B cell (primary cell): Measurements from ENCODE around the gene EIPR1. TPM values are rescaled to one million over a fixed set of nuclear protein-coding genes. Genes with fewer than 3 reads are reported as not detected.

Experiments
- ATAC-seq: fragments of 200-7000 bp; cut with Tn5 transposase; one replicate; pipeline ENCODE4 v1.10.0; 2021; ENCODE audit warnings: low read depth, mild to moderate bottlenecking, moderate number of reproducible peaks, moderate library complexity
- CTCF ChIA-PET: fragments of 350-600 bp; sonication (Branson Sonifier 250); formaldehyde crosslinking; loops from one replicate; lab custom pipeline; 2021; ENCODE audit warnings: antibody characterized with exemption, inconsistent platforms; lab: Charles Lee
- POLR2A ChIA-PET: fragments of 350-600 bp; sonication (Branson Sonifier 250); formaldehyde crosslinking; loops from one replicate; lab custom pipeline; 2021; ENCODE audit warnings: antibody characterized with exemption; lab: Charles Lee
- DNase-seq: peaks from one replicate; pipeline ENCODE4 v3.0.0; 2013
- H2AFZ ChIP-seq: 2 replicates; pipeline ENCODE4 v1.6.1; 2012; ENCODE audit warnings: mild to moderate bottlenecking, low read depth, low read length; ENCODE audit not compliant: insufficient read depth, poor library complexity, severe bottlenecking
- H3K27ac ChIP-seq, 2 donors: 1 replicate in 1 of 2; 2 replicates in 1 of 2; pipeline ENCODE4 v1.5.1; 2012 to 2013; ENCODE audit warnings: low read length in 2 of 2, mild to moderate bottlenecking in 2 of 2, moderate library complexity in 1 of 2
- H3K27me3 ChIP-seq, 4 experiments: fragments of 200-600 bp in 1 of 4; sonication (generic) in 1 of 4; replicated peaks in 1 of 4; 1 replicate in 2 of 4; 2 replicates in 2 of 4; pipeline versions ENCODE4 v1.6.1 to v1.7.0; 2013 to 2016; ENCODE audit warnings: low read length in 3 of 4, mild to moderate bottlenecking in 2 of 4, mixed read lengths in 1 of 4, moderate library complexity in 1 of 4; ENCODE audit not compliant: insufficient read depth in 4 of 4, control insufficient read depth in 3 of 4; ENCODE audit errors: control extremely low read depth in 1 of 4
- H3K36me3 ChIP-seq, 2 experiments: replicated peaks in 1 of 2; 1 replicate in 1 of 2; 2 replicates in 1 of 2; pipeline versions ENCODE4 v1.6.1 to v1.7.1; 2013; ENCODE audit warnings: low read length in 1 of 2; ENCODE audit not compliant: insufficient read depth in 2 of 2, control insufficient read depth in 1 of 2; ENCODE audit errors: control extremely low read depth in 1 of 2, extremely low read depth in 1 of 2
- H3K4me1 ChIP-seq, 2 donors: fragments of 200-600 bp in 1 of 2; sonication (generic) in 1 of 2; 1 replicate in 1 of 2; 2 replicates in 1 of 2; pipeline versions ENCODE4 v1.5.1 to v1.6.1; 2013 to 2017; ENCODE audit warnings: low read length in 2 of 2; ENCODE audit not compliant: control insufficient read depth in 2 of 2, insufficient read depth in 2 of 2
- H3K4me2 ChIP-seq: replicated peaks from 2 replicates; pipeline ENCODE3; 2012; ENCODE audit warnings: mild to moderate bottlenecking, low read depth, low read length; ENCODE audit not compliant: poor library complexity, severe bottlenecking
- H3K4me3 ChIP-seq, 5 experiments: fragments of 200-600 bp in 1 of 5; sonication (generic) in 1 of 5; 1 replicate in 3 of 5; 2 replicates in 2 of 5; pipeline versions ENCODE4 v1.5.1 to v1.7.0; 2011 to 2016; ENCODE audit warnings: low read length in 4 of 5, mild to moderate bottlenecking in 4 of 5, low read depth in 2 of 5, control low read depth in 1 of 5, moderate library complexity in 1 of 5; ENCODE audit not compliant: insufficient read depth in 1 of 5; ENCODE audit errors: control extremely low read depth in 1 of 5, extremely low read depth in 1 of 5
- H3K79me2 ChIP-seq: fragments of 200-600 bp; sonication (generic); one replicate; pipeline ENCODE4 v1.6.0; 2016; ENCODE audit warnings: low read length; ENCODE audit not compliant: control insufficient read depth, insufficient read depth
- H3K9ac ChIP-seq: fragments of 200-600 bp; sonication (generic); 2 replicates; pipeline ENCODE4 v1.6.1; 2017; ENCODE audit warnings: mild to moderate bottlenecking, low read length, moderate library complexity
- H3K9me3 ChIP-seq, 3 donors: one replicate each; pipeline versions ENCODE4 v1.6.1 to v1.7.1; 2013; ENCODE audit warnings: low read length in 2 of 3; ENCODE audit not compliant: control insufficient read depth in 2 of 3, insufficient read depth in 1 of 3; ENCODE audit errors: control extremely low read depth in 1 of 3
- H4K20me1 ChIP-seq: 2 replicates; pipeline ENCODE4 v1.6.0; 2012; ENCODE audit warnings: mild to moderate bottlenecking, low read length; ENCODE audit not compliant: insufficient read depth, control insufficient read depth, poor library complexity, severe bottlenecking
- H3K27ac Mint-ChIP-seq: one replicate; pipeline ENCODE4 v1.8.0; 2021; ENCODE audit warnings: mixed read lengths
- H3K27me3 Mint-ChIP-seq: one replicate; pipeline ENCODE4 v1.8.0; 2021; ENCODE audit warnings: mixed read lengths
- H3K4me1 Mint-ChIP-seq: one replicate; pipeline ENCODE4 v1.8.0; 2021; ENCODE audit warnings: mixed read lengths
- H3K4me3 Mint-ChIP-seq: one replicate; pipeline ENCODE4 v1.8.0; 2021; ENCODE audit warnings: mixed read lengths
- H3K9me3 Mint-ChIP-seq: one replicate; pipeline ENCODE4 v1.8.0; 2022; ENCODE audit warnings: mixed read lengths; ENCODE audit not compliant: insufficient read depth
- EZH2 ChIP-seq: IDR thresholded peaks from 2 replicates; pipeline ENCODE4 v1.6.1; 2012; ENCODE audit warnings: borderline replicate concordance, low read depth, mild to moderate bottlenecking, moderate library complexity, low read length; ENCODE audit not compliant: insufficient read depth, poor library complexity, severe bottlenecking
- WGBS: methylation state at CpG from one replicate; pipeline ENCODE4 v1.1.5; 2013; ENCODE audit warnings: missing lambda C conversion rate; ENCODE audit not compliant: insufficient coverage; 5-methylcytosine and 5-hydroxymethylcytosine counted together
- intact Hi-C: fragments of 100-400 bp; cut with micrococcal nuclease; formaldehyde crosslinking; loops from one replicate; pipeline ENCODE4 v1.10.0; 2022
- polyA plus RNA-seq: library from polyadenylated mRNA; depleted of rRNA; stranded (reverse); fragments of >200 nt; gene quantifications from 2 replicates; pipeline ENCODE4 v1.2.3, GENCODE V29; 2012
- total RNA-seq, 2 donors: library from RNA; stranded (reverse); fragments of 120-200 nt in 1 of 2; gene quantifications; 1 replicate in 1 of 2; 2 replicates in 1 of 2; pipeline versions ENCODE4 v1.2.3 to v1.2.4, GENCODE V29; 2013 to 2022
- TF ChIP-seq, protein P1 (sequence below): fragments of 200-600 bp; IDR thresholded peaks from one replicate; pipeline ENCODE4 v1.8.0; 2022; ENCODE audit warnings: antibody characterized with exemption, mild to moderate bottlenecking

Gene EIPR1
- total and polyA plus RNA-seq, 2 donors (not counting 1 experiment from before 2014, with no cell fraction given): 31.8 to 37.0 TPM

DNA sequence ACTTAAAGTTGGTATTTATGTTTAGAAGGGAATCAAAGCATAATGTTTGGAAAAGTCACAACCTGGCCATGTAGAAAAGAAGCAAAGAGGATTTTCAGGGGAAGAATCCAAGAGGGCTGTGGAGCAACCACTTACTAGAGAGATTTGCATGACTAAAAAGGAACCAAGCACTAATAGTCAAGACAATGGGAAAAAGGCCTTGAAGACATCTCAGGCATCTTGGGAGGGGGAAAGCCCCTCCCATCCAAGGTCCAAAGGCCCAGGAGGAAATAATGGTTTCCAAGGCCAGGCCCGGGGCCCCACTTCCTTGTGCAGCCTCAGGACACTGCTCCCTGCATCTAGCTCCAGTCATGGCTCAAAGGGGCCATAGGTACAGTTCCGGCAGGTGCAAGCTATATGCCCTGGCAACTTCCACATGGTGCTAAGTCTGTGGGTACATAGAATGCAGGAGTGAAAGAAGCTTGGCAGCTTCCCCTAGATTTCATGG, 128.1 kb downstream of the EIPR1 start:
- WGBS: 94% methylated on average over 2 of the region's 2 CpGs
- H3K27me3 Mint-ChIP-seq: no peaks in the 10 kb centered on the region
- H3K36me3 ChIP-seq: peaks cover 5 to 7% of the 10 kb centered on the region in 2 experiments
- H3K9ac ChIP-seq: no peak overlapping the region
- H3K9me3 ChIP-seq: peaks cover 4 to 23% (median 15%) of the 10 kb centered on the region in 3 donors
- peaks cover 20% of the 10 kb centered on the region for H3K4me1 Mint-ChIP-seq
- DNase-seq (no peak), ATAC-seq (no peak)
- no peaks in the 10 kb centered on the region for H3K27me3 ChIP-seq
- H3K4me2 ChIP-seq: no peak overlapping the region
- H3K4me1 ChIP-seq: peaks cover 20 to 21% of the 10 kb centered on the region in 2 donors
- H3K79me2 ChIP-seq: peaks cover 17% of the 10 kb centered on the region
- no peak overlapping the region for H3K27ac ChIP-seq
- H3K27ac Mint-ChIP-seq: no peak overlapping the region
- intact Hi-C loops: no loop called here
- no peak overlapping the region for H2AFZ ChIP-seq
- H3K9me3 Mint-ChIP-seq: peaks cover 9% of the 10 kb centered on the region
- CTCF ChIA-PET: interaction anchor here (1.5 kb wide), 1 partner anchor 54 kb away, joined by 3 read pairs; no protein-coding TSS in a partner anchor
- H3K4me3 ChIP-seq: no peak overlapping the region
- H3K4me3 Mint-ChIP-seq: no peak overlapping the region
- no peaks in the 10 kb centered on the region for H4K20me1 ChIP-seq
- TF ChIP-seq EZH2: no peak
- TF ChIP-seq, protein P1, sequence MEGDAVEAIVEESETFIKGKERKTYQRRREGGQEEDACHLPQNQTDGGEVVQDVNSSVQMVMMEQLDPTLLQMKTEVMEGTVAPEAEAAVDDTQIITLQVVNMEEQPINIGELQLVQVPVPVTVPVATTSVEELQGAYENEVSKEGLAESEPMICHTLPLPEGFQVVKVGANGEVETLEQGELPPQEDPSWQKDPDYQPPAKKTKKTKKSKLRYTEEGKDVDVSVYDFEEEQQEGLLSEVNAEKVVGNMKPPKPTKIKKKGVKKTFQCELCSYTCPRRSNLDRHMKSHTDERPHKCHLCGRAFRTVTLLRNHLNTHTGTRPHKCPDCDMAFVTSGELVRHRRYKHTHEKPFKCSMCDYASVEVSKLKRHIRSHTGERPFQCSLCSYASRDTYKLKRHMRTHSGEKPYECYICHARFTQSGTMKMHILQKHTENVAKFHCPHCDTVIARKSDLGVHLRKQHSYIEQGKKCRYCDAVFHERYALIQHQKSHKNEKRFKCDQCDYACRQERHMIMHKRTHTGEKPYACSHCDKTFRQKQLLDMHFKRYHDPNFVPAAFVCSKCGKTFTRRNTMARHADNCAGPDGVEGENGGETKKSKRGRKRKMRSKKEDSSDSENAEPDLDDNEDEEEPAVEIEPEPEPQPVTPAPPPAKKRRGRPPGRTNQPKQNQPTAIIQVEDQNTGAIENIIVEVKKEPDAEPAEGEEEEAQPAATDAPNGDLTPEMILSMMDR: no peak
- POLR2A ChIA-PET: no interaction called here

DNA sequence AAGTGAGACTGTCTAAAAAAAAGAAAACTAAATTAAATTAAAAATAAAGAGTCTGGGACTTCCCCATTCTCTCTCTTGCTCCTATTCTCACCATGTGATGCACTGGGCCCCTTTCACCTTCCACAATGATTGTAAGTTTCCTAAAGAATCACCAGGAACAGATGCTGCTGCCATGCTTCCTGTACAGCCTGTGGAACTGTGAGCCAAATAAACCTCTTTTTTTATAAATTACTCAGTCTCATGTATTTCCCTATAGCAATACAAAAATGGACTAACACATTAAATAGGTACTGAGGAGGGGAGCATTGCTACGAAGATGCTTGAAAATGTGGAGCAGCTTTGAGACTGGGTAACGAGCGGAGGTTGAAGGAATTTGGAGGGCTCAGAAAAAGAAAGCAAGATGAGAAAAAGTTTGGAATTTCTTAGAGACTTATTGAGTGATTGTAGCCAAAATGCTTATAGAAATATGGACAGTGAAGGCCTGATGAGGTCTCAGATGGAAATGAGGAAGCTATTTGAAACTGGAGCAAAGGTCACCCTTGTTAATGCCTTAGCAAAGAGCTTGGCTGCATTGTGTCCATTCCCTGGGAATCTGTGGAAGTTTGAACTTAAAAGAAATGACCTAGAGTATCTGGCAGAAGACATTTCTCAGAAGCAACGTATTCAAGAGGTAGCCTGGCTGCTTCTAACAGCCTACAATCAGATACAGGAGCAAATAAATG, 128.7 kb downstream of the EIPR1 start:
- ATAC-seq: no peak
- no peak for TF ChIP-seq EZH2
- TF ChIP-seq, protein P1: no peak

More for the DNA sequence above, 128.7 kb downstream of the EIPR1 start:
- Histone ChIP-seq H3K4me3 (no peak overlapping the region), H3K79me2 (peaks cover 19% of the 10 kb centered on the region), H3K27ac (no peak overlapping the region), H3K4me1 (peaks cover 14 to 15% of the 10 kb centered on the region in 2 donors), H4K20me1 (no peaks in the 10 kb centered on the region), H3K9ac (no peak overlapping the region), H3K27me3 (no peaks in the 10 kb centered on the region), H3K4me2 (no peak overlapping the region), H3K36me3 (peaks cover 5 to 7% of the 10 kb centered on the region in 2 experiments), H2AFZ (no peak overlapping the region), H3K9me3 (peaks cover 4 to 23% (median 15%) of the 10 kb centered on the region in 3 donors)
- POLR2A ChIA-PET: no interaction called here
- Mint-ChIP-seq H3K27ac (no peak overlapping the region), H3K9me3 (peaks cover 9% of the 10 kb centered on the region), H3K27me3 (no peaks in the 10 kb centered on the region), H3K4me1 (peaks cover 16% of the 10 kb centered on the region), H3K4me3 (no peak overlapping the region)
- intact Hi-C loops: no loop called here
- CTCF ChIA-PET: no interaction called here
- 99% methylated on average over 3 of the region's 4 CpGs for WGBS
- no peak for DNase-seq
